Measurements from ENCODE around the gene KAT2A.

KAT2A gene

DNA sequence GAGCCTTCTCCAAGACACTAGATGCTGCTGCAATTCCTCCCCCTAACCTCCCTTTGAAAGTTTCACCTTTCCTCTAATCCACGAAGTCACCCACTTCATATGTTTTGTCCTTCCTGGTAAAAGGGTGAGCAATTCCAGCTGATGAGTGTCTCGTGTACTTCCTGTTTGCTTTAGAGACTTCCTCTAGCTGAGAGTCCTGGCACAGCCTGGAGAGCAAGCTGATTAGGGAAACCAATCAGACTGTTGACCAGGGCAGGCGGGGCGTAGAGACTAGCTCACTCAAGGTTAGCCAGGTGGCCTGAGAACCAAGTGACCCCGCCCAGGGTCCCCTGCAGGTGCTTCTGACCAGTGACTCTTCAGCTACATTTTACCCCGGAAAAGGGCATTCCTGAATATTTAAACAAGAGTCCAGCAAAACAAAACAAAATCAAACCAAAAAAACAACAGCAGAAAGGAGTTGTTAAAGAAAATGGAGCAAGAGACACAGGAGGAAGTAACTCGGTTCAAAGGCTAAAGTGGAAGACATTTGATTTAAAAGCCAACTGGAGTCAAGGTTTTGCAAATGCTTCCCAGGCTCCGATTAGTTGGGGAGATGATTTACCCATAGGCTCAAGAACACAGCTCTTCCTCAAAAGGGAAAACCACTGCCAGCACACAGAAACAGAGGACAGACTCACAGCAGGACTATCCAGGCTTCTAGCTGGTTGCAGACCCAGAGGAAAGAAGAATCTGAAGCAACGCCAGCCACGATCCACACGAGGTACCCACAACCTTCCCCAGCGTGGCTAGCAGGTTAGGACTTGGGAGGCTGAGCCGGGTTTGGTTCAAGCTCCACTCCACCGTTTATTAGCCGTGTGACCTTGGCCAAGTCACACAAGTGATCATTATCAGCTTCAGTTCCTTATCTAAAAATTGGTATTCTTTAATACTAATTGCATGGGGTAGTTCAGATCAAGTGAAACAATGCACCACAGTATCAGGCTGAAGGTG lies 14.8 kb upstream of the KAT2A start:
- DNase-seq (ENCODE audit: low read depth): no peak

GRCh38 chr17:42135151-42135550 lies 14.0 kb upstream of the KAT2A start:
- DNase-seq (ENCODE audit: low read depth): no peak

DNA sequence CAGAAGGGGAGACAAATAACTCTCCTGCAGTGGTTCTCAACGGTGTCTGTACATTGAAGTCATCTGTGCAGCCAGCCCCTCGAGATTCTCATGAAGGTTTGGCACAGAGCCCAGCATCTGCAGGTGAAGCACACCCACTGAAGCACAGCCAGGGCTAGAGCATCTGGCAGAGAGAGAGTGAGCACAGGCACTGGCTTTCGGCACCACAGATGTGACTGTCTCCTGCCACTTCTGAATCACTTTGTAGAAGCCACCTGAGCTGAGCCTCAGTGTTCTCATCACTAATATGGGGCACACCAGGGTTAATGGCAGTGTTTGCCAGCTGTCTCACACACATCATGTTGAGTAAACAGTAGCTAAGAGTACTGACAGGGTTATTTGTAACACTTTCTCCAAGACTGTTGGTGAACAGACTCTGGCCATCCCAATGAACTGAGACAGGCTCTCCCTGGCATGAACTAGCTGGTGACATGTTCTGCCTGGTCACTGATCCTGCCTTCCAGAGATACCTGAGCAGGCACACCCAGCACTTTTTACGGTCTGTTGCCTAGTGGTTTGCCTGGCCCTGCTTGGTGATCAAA lies 12.4 kb upstream of the KAT2A start:
- peak; percentile 26 for DNase-seq (ENCODE audit: low read depth)

- no peak for DNase-seq (ENCODE audit: low read depth)
Observed at GRCh38 chr17:42132941-42133340, 11.8 kb upstream of the KAT2A start.

DNA sequence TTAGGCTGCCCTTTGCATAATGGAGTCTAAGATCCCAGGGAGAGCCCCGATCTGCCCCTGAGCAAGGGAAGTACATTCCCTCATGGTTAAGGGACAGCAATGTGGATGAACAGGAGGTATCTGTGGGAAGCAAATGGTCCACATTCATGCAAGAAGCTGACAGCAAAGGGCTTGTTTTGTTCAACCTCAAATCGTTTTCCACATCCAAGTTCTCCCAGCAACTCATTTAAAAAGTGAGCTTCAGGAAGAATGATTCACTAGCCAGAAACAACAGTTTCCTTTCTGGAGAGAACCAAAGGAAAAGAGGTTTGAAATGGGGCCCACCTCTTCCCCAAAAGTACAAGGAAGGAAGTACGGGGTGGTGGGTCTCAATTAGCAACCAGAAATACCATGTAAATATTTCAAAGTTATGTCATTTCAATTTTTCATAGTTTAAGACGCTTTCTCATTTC lies 10.8 kb upstream of the KAT2A start:
- DNase-seq (ENCODE audit: low read depth): no peak

DNA sequence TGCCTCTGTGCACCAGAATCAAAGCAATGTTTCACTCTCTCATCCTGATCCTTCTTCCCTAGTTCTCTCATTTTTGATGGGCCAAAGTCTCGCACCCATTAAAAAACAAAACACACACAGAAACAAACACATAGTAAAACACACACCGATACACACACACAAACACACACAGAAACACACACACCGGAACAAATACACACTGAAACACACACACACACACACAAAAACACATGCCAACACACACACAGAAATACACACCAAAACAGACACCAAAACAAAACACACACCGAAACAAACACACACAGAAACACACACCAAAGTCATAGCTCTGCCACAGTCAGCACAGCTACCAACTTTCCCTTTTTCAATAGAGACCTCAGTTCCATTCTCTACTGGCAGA lies 10.1 kb upstream of the KAT2A start:
- DNase-seq (ENCODE audit: low read depth): no peak

GRCh38 chr17:42130310-42130936 lies 9.3 kb upstream of the KAT2A start:
- DNase-seq (ENCODE audit: low read depth): no peak

DNA sequence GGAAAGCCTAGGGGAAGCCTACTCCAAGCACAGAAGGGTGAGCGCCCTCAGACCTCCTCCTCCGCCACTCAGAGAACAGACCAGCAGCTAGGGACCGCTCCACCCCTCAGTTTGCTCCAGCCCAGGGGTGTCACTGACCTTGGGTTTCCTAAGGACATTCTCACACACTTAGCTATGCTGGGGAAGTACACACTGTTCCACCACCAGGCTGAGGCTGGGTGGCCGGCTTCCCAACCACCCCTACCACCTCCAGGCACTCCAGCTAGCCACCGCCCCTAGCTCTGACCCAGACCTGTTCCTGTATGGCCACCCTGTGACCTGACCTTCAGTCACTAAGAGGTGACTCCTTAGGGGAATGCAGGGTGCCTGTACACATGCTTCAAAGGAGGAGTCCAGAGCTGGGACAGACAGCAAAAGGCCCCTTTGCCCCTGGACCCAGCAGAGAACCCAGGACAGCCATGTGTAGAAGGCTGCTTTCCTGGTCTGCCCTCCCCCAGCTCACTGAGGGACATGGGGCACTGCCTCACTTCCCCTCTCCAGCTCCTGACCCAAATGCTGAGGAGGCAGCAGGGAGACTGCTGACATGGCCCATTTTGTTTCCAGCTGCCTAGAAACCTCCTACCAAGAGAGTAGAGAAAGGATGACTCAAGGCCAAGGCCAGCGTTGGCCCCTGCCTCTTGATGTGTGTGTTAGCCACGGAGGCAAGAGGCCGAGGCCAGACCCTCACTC lies 8.1 kb upstream of the KAT2A start:
- no peak for DNase-seq (ENCODE audit: low read depth)

DNA sequence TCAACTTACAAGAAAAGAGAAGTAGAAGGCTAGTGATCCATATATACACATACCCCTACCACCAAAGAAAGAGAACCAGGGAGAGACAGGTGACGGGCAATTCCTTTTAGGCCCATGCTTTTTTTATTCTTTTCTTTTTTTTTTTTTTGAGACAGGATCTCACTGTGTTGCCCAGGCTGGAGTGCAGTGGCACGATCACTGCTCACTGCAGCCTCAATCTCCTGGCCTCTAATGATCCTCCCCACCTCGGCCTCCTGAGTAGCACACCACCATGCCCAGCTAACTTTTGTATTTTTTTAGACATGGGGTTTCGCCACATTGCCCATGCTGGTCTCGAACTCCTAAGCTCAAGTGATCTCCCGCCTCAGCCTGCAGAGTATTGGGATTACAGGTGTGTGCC lies 6.2 kb upstream of the KAT2A start:
- no peak for DNase-seq (ENCODE audit: low read depth)

- DNase-seq (ENCODE audit: low read depth): no peak
Observed at GRCh38 chr17:42126836-42127235, 5.7 kb upstream of the KAT2A start.

DNA sequence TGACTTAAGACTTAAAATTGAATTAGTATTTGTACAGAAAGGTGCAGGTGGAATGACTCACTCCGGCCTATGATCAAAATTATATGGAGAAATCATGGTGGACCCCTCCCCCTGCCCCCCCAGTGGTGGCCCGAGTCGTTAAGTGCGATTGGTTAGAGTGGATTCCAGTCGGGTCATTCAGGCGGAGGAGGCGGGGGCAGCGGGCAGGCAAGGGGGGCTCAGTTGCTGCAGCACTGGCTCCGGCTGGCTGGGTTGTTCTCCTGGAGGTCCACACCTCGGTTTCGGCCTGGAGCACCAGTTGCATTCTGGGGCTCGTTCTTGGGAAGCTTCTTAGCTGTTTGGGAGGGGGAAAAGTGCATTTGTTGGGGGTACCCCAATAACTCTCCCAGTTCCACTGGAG lies 4.4 kb upstream of the KAT2A start:
- DNase-seq (ENCODE audit: low read depth): no peak

DNA sequence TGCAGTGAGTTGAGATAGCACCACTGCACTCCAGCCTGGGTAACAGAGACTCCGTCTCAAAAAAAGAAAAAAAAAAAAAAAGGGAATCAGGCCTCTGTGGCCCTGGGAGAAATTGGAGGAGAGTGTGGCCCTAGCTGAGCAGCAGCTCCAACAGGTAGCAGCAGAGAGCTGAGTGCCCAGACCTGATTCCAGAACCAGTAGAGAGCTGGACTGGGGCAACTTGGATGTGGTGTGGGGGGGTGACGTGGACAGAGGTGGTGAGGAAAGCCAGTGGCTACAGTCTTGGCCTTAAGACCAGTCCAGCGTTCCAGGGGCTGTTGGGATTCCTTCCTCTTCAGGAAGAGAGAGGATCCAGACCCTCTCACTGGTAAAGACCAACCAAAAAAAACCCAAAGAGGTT lies 3.1 kb upstream of the KAT2A start:
- DNase-seq (ENCODE audit: low read depth): no peak

- DNase-seq (ENCODE audit: low read depth): no peak
Observed at GRCh38 chr17:42122371-42123303, 1.5 kb upstream of the KAT2A start, which contains the start of gene HSPB9. HSPB9 (plus strand) TSS chr17:42122804; CDS start chr17:42122851, 47 bp downstream.

DNA sequence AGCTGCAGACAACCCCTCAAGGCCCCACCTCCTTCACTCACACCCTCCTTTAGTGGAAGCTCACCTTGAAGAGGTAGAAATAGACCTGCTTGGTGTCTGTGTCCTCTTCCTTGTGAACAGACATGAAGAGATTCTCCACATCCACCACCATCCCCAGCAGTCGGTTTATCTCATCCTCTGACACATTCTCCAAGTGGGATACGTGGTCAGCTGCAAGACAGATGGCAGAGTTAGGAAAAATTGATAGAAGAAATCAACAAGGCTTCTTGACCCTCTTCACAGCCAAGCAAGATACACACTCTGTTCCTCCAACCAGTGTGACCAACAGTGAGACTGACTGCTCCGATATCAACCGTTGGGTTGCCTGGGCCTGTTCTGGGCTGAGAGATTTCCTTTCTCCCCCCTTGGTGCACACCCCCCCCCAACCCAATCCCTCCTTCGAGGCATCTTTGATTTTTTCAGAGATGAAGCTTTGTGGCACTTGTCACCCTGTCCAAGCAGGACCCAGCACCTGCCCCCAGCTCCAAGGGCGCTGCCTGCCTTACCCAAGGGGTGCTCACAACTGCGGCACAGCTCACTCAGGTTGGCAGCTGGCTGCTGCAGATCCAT lies 902 bp downstream of the KAT2A start:
- DNase-seq (ENCODE audit: low read depth): no peak

GRCh38 chr17:42119301-42119700 lies 1.9 kb downstream of the KAT2A start:
- DNase-seq (ENCODE audit: low read depth): no peak

- DNase-seq (ENCODE audit: low read depth): no peak
Observed at GRCh38 chr17:42118545-42118944, 2.6 kb downstream of the KAT2A start.

DNA sequence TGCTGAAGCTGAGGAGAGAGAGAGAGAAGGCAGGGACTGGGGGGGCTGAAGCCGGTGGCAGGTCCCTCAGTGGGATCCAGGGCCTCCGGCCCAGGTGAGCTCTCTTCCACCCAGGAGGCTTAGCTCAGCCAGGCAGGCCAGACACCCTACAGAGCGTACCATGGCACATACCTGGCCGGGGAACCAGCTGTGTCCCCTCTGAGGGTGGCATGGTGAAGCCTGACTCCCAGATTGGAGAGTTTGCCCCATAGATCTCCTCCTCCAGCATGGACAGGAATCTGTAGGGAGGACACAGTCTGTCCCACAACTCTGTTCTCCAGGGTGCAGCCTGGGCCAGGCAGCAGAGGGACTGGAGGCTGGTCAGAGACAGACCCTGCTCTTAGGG lies 3.0 kb downstream of the KAT2A start:
- no peak for DNase-seq (ENCODE audit: low read depth)

- no peak for DNase-seq (ENCODE audit: low read depth)
Observed at GRCh38 chr17:42117397-42118125, 3.6 kb downstream of the KAT2A start.

DNA sequence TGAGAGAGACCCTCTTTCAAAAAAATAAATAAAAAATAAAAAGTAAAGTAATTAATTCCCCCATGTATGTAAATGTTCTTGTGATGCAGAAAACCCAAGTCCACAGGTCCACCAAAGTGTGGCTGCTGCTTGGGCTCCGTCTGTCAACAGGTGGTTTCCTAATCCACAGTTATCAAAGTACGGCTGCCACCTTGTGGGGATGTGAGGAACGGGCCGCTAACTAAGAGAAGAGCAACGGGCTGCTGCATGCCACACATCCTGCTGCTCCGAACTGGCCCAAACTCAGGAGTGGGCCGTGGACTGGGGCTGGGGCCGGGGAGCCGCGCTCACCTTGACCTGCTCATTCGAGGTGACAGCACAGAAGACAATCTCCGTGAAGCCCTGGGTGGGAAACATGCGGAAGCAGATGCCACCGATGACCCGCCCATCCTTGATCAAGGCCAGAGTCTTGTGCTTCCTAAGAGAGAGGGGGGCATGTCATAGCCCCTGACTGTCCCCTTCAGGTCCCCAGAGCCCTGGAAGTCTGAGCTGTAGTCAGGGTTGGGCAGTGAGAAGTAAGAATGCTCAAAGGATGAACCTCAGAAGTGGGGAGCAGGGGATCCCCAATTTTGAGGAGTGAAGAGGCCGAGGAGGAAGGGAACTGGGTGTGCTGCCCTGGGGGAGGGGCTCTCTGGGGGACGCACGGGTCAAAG lies 4.3 kb downstream of the KAT2A start:
- DNase-seq (ENCODE audit: low read depth): peak; percentile 72

Measured in stimulated activated CD8-positive, alpha-beta memory T cell treated with anti-CD3 and anti-CD28 coated beads, Interleukin-12 subunit alpha, Interleukin-12 subunit beta, amount 100 ng/mL, for 1 hour (primary cell).